IMR-90 (cell line): ENCODE measurements around the gene GLCE. TPM values are rescaled to one million over a fixed set of nuclear protein-coding genes. Genes with fewer than 3 reads are reported as not detected.

Source experiments
- ATAC-seq: fragments of 200-7000 bp; cut with Tn5 transposase; 2 replicates; pipeline ENCODE4 v1.9.1; 2020; ENCODE audit warnings: low read depth, mild to moderate bottlenecking, moderate library complexity
- BruUV-seq: library from RNA; stranded (reverse); fragments of 400-500 nt; replicated peaks from 2 replicates; lab custom pipeline; 2021; lab: Mats Ljungman, UMichigan
- CTCF ChIA-PET: fragments of 300-600 bp; formaldehyde crosslinking; extraction: SDS; loops from one replicate; lab custom pipeline; 2021; ENCODE audit warnings: antibody characterized with exemption; lab: Yijun Ruan, JAX
- POLR2A ChIA-PET: fragments of 300-600 bp; sonication (Branson Sonifier 250); formaldehyde crosslinking; loops from one replicate; lab custom pipeline; 2022; ENCODE audit warnings: antibody characterized with exemption; ENCODE audit not compliant: unreplicated experiment; lab: Charles Lee
- DNase-seq: peaks from one replicate; pipeline ENCODE4 v3.0.0; 2013
- H2AFZ ChIP-seq: replicated peaks from 2 replicates; pipeline ENCODE3; 2013; ENCODE audit warnings: low read length, mild to moderate bottlenecking; ENCODE audit not compliant: poor library complexity
- H2AK5ac ChIP-seq: 2 replicates; pipeline ENCODE4 v1.6.1; 2013; ENCODE audit warnings: low read depth, low read length, inconsistent platforms
- H2AK9ac ChIP-seq: replicated peaks from 2 replicates; pipeline ENCODE3; 2013; ENCODE audit warnings: mild to moderate bottlenecking, low read depth, low read length, moderate library complexity; ENCODE audit not compliant: poor library complexity
- H2BK120ac ChIP-seq: 2 replicates; pipeline ENCODE4 v1.6.1; 2013; ENCODE audit warnings: low read depth, low read length, inconsistent platforms
- H2BK15ac ChIP-seq: 3 replicates; pipeline ENCODE4 v1.6.1; 2013; ENCODE audit warnings: low read depth, low read length, inconsistent platforms
- H2BK20ac ChIP-seq: 2 replicates; pipeline ENCODE4 v1.6.1; 2013; ENCODE audit warnings: low read depth, mild to moderate bottlenecking, inconsistent platforms, low read length, moderate library complexity
- H2BK5ac ChIP-seq: 2 replicates; pipeline ENCODE4 v1.6.1; 2013; ENCODE audit warnings: mild to moderate bottlenecking, low read depth, low read length, inconsistent platforms; ENCODE audit not compliant: poor library complexity, severe bottlenecking
- H3K14ac ChIP-seq: replicated peaks from 2 replicates; pipeline ENCODE4 v1.6.1; 2013; ENCODE audit warnings: low read depth, low read length, inconsistent platforms
- H3K18ac ChIP-seq: 2 replicates; pipeline ENCODE4 v1.6.1; 2013; ENCODE audit warnings: low read depth, low read length, control low read depth
- H3K23ac ChIP-seq: 2 replicates; pipeline ENCODE4 v1.6.1; 2013; ENCODE audit warnings: low read depth, low read length, inconsistent platforms
- H3K27ac ChIP-seq: 2 replicates; pipeline ENCODE4 v1.5.1; 2013; ENCODE audit warnings: mild to moderate bottlenecking, control low read depth, low read length; ENCODE audit not compliant: insufficient read depth
- H3K27me3 ChIP-seq: 2 replicates; pipeline ENCODE4 v1.6.1; 2013; ENCODE audit warnings: low read length; ENCODE audit not compliant: control insufficient read depth, insufficient read depth
- H3K36me3 ChIP-seq: 2 replicates; pipeline ENCODE4 v1.6.1; 2013; ENCODE audit warnings: low read length, mixed read lengths; ENCODE audit not compliant: control insufficient read depth, insufficient read depth
- H3K4ac ChIP-seq: 2 replicates; pipeline ENCODE4 v1.6.1; 2013; ENCODE audit warnings: low read depth, low read length, inconsistent platforms
- H3K4me1 ChIP-seq: 2 replicates; pipeline ENCODE4 v1.6.1; 2013; ENCODE audit warnings: low read length, mixed read lengths; ENCODE audit not compliant: control insufficient read depth, insufficient read depth
- H3K4me2 ChIP-seq: 2 replicates; pipeline ENCODE4 v1.6.1; 2013; ENCODE audit warnings: low read depth, mild to moderate bottlenecking, control low read depth, low read length, moderate library complexity
- H3K4me3 ChIP-seq: 2 replicates; pipeline ENCODE4 v1.5.1; 2013; ENCODE audit warnings: low read depth, mild to moderate bottlenecking, control low read depth, low read length, moderate library complexity; ENCODE audit not compliant: insufficient read depth
- H3K56ac ChIP-seq: 2 replicates; pipeline ENCODE4 v1.6.1; 2013; ENCODE audit warnings: low read length, inconsistent platforms; ENCODE audit not compliant: insufficient read depth; ENCODE audit errors: extremely low read depth
- H3K79me1 ChIP-seq, 2 experiments: 2 replicates each; pipeline ENCODE4 v1.6.1; 2013; ENCODE audit warnings: low read length in 2 of 2, inconsistent platforms in 1 of 2, low read depth in 1 of 2
- H3K9ac ChIP-seq: 2 replicates; pipeline ENCODE4 v1.6.1; 2013; ENCODE audit warnings: low read depth, low read length, control low read depth
- H3K9me1 ChIP-seq: 2 replicates; pipeline ENCODE4 v1.6.1; 2013; ENCODE audit warnings: low read length, inconsistent platforms; ENCODE audit not compliant: insufficient read depth
- H3K9me3 ChIP-seq: 2 replicates; pipeline ENCODE4 v1.6.1; 2013; ENCODE audit warnings: low read length; ENCODE audit not compliant: control insufficient read depth, insufficient read depth
- H4K20me1 ChIP-seq: 2 replicates; pipeline ENCODE4 v1.6.1; 2013; ENCODE audit warnings: low read length, inconsistent platforms; ENCODE audit not compliant: insufficient read depth
- H4K5ac ChIP-seq: 2 replicates; pipeline ENCODE4 v1.6.1; 2013; ENCODE audit warnings: mild to moderate bottlenecking, low read depth, low read length, control low read depth
- H4K8ac ChIP-seq, 2 experiments: 2 replicates each; pipeline ENCODE4 v1.6.1; 2013; ENCODE audit warnings: low read depth in 2 of 2, low read length in 2 of 2, control low read depth in 1 of 2, inconsistent platforms in 1 of 2
- H4K91ac ChIP-seq: 2 replicates; pipeline ENCODE4 v1.6.1; 2013; ENCODE audit warnings: low read depth, low read length, inconsistent platforms; ENCODE audit not compliant: insufficient read depth
- BHLHE40 ChIP-seq: fragments of 150-350 bp; IDR thresholded peaks from 2 replicates; pipeline ENCODE4 v1.6.1; 2016; ENCODE audit warnings: mild to moderate bottlenecking, low read depth, low read length
- CEBPB ChIP-seq: IDR thresholded peaks from 2 replicates; pipeline ENCODE4 v1.6.1; 2012; ENCODE audit warnings: low read depth, low read length, improper control_type of control experiment
- CHD1 ChIP-seq: IDR thresholded peaks from 2 replicates; pipeline ENCODE4 v1.6.1; 2012; ENCODE audit warnings: low read depth, low read length, improper control_type of control experiment
- FOS ChIP-seq: fragments of 150-350 bp; IDR thresholded peaks from 2 replicates; pipeline ENCODE4 v1.6.1; 2016; ENCODE audit warnings: low read depth, low read length
- MAFK ChIP-seq: IDR thresholded peaks from 2 replicates; pipeline ENCODE4 v1.6.1; 2012; ENCODE audit warnings: low read depth, low read length, improper control_type of control experiment
- MAZ ChIP-seq: IDR thresholded peaks from 2 replicates; pipeline ENCODE4 v1.6.1; 2012; ENCODE audit warnings: low read depth, mild to moderate bottlenecking, low read length, improper control_type of control experiment, moderate library complexity, borderline replicate concordance
- MXI1 ChIP-seq: IDR thresholded peaks from 2 replicates; pipeline ENCODE4 v1.6.1; 2012; ENCODE audit warnings: low read depth, mild to moderate bottlenecking, low read length, moderate library complexity, borderline replicate concordance
- NFE2L2 ChIP-seq: fragments of 150-350 bp; IDR thresholded peaks from 2 replicates; pipeline ENCODE4 v1.6.1; 2016; ENCODE audit warnings: low read depth, mild to moderate bottlenecking, low read length
- POLR2A ChIP-seq: IDR thresholded peaks from 2 replicates; pipeline ENCODE4 v1.6.1; 2012; ENCODE audit warnings: mild to moderate bottlenecking, low read depth, low read length
- RAD21 ChIP-seq: IDR thresholded peaks from 2 replicates; pipeline ENCODE4 v1.6.1; 2012; ENCODE audit warnings: low read length, improper control_type of control experiment
- RCOR1 ChIP-seq: IDR thresholded peaks from 2 replicates; pipeline ENCODE4 v1.6.1; 2012; ENCODE audit warnings: mild to moderate bottlenecking, low read length, improper control_type of control experiment; ENCODE audit not compliant: insufficient replicate concordance
- RFX5 ChIP-seq: IDR thresholded peaks from 2 replicates; pipeline ENCODE4 v1.8.0; 2012; ENCODE audit warnings: low read depth, mild to moderate bottlenecking, low read length, moderate library complexity
- SMC3 ChIP-seq: fragments of 150-350 bp; IDR thresholded peaks from 2 replicates; pipeline ENCODE4 v1.6.1; 2016; ENCODE audit warnings: low read depth, mild to moderate bottlenecking, antibody characterized with exemption, low read length, moderate library complexity
- WGBS, 2 experiments: methylation state at CpG; one replicate each; pipeline versions ENCODE4 v1.1.5 to v1.1.7; 2013; ENCODE audit warnings: missing lambda C conversion rate in 2 of 2; ENCODE audit not compliant: insufficient read length in 1 of 2; ENCODE audit errors: extremely low coverage in 2 of 2; 5-methylcytosine and 5-hydroxymethylcytosine counted together
- dilution Hi-C: fragments of 300-500 bp; cut with HindIII; formaldehyde crosslinking; loops from one replicate; pipeline ENCODE4 v1.14.3; 2018; ENCODE audit warnings: low sequenced_read_pairs; ENCODE audit not compliant: unreplicated experiment
- in situ Hi-C: fragments of 300-500 bp; cut with MboI; formaldehyde crosslinking; loops from 3 replicates; pipeline ENCODE4 v1.14.3; 2019; ENCODE audit warnings: low sequenced_read_pairs, inconsistent platforms, mixed read lengths
- intact Hi-C: fragments of 100-400 bp; cut with micrococcal nuclease; formaldehyde crosslinking; loops from 2 replicates; pipeline ENCODE4 v1.10.0; 2022
- polyA plus RNA-seq, 3 experiments: library from polyadenylated mRNA; depleted of rRNA; stranded (reverse); fragments of >200 nt; gene quantifications; 2 replicates each; pipeline ENCODE4 v1.2.3, GENCODE V29; 2012; ENCODE audit warnings: low replicate concordance in 1 of 3
- total RNA-seq: library from RNA; depleted of rRNA; stranded (reverse); fragments of >200 nt; gene quantifications from 2 replicates; pipeline ENCODE4 v1.2.3, GENCODE V29; 2012
- TF ChIP-seq, protein P1 (sequence below): conservative IDR thresholded peaks from 2 replicates; pipeline ENCODE4 v1.5.1; 2012; ENCODE audit warnings: mild to moderate bottlenecking, low read depth, low read length, improper control_type of control experiment
- TF ChIP-seq, protein P2 (sequence below): fragments of 150-350 bp; IDR thresholded peaks from 2 replicates; pipeline ENCODE4 v1.6.1; 2016; ENCODE audit warnings: low read depth, mild to moderate bottlenecking, low read length, moderate library complexity, borderline replicate concordance
- TF ChIP-seq, protein P3 (sequence below): fragments of 150-350 bp; IDR thresholded peaks from 2 replicates; pipeline ENCODE4 v1.6.1; 2017; ENCODE audit warnings: mild to moderate bottlenecking, antibody characterized with exemption, low read length, low read depth

GLCE gene
- total and polyA plus RNA-seq, 2 of the 4 experiments (the other 2 are of a cell fraction), result 15.3 to 29.6 TPM

DNA sequence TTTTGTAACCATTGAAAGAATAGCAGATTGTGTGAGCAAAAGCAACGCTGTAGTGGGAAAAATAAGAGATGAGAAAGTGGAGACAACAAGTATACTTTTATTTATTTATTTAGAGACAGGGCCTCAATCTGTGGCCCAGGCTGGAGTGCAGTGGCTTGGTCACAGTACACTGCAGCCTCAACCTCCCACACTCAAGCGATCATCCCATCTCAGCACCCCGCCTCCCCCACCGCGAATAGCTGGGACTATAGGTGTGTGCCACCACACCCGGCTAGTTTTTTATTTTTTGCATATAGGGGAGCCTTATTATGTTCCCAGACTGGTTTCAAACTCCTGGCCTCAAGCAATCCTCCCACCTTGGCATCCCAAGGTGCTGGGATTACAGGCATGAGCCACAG, 1.6 kb upstream of the GLCE start:
- H3K9ac ChIP-seq, result no peak overlapping the region
- H2AK9ac ChIP-seq, result no peak overlapping the region
- H3K23ac ChIP-seq, result no peak overlapping the region
- peaks cover 3% of the 10 kb centered on the region for H3K4me1 ChIP-seq
- no peak overlapping the region for H2BK20ac ChIP-seq
- H3K27me3 ChIP-seq, result no peaks in the 10 kb centered on the region
- DNase-seq, result no peak
- H2BK5ac ChIP-seq, result no peak overlapping the region
- H3K4me3 ChIP-seq, result no peak overlapping the region
- ATAC-seq, result no peak
- H4K20me1 ChIP-seq, result no peaks in the 10 kb centered on the region
- H3K4me2 ChIP-seq, result no peak overlapping the region
- no peak overlapping the region for H4K91ac ChIP-seq
- no peak overlapping the region for H2BK120ac ChIP-seq
- no peaks in the 10 kb centered on the region for H3K9me3 ChIP-seq
- H2AFZ ChIP-seq, result no peak overlapping the region
- H4K5ac ChIP-seq, result no peak overlapping the region
- ChIA-PET POLR2A (interaction anchor here (0.6 kb wide), 1 partner anchor 36 kb away, joined by 4 read pairs; no protein-coding TSS in a partner anchor), CTCF (interaction anchor here (0.6 kb wide), 1 partner anchor 1354 kb away, joined by 3 read pairs; no protein-coding TSS in a partner anchor)
- no peak overlapping the region for H3K56ac ChIP-seq
- peaks cover 4 to 27% of the 10 kb centered on the region in 2 experiments; a peak in 3 of 4 replicates for H3K79me1 ChIP-seq
- no peak overlapping the region for H3K27ac ChIP-seq
- intact Hi-C loops (no loop called here), dilution Hi-C loops (no loop called here), in situ Hi-C loops (no loop called here)
- H4K8ac ChIP-seq, result no peak overlapping the region
- no peaks in the 10 kb centered on the region for H3K36me3 ChIP-seq
- WGBS, 2 experiments, result no CpG with 5 or more reads among the region's 6 CpGs
- H3K18ac ChIP-seq, result no peak overlapping the region
- no peak overlapping the region for H3K14ac ChIP-seq
- H2BK15ac ChIP-seq, result no peak overlapping the region
- H3K4ac ChIP-seq, result no peak overlapping the region
- BruUV-seq, result no TSS peak
- TF ChIP-seq MXI1, result no peak
- no peak for TF ChIP-seq BHLHE40
- TF ChIP-seq RAD21, result no peak
- TF ChIP-seq, protein P1, sequence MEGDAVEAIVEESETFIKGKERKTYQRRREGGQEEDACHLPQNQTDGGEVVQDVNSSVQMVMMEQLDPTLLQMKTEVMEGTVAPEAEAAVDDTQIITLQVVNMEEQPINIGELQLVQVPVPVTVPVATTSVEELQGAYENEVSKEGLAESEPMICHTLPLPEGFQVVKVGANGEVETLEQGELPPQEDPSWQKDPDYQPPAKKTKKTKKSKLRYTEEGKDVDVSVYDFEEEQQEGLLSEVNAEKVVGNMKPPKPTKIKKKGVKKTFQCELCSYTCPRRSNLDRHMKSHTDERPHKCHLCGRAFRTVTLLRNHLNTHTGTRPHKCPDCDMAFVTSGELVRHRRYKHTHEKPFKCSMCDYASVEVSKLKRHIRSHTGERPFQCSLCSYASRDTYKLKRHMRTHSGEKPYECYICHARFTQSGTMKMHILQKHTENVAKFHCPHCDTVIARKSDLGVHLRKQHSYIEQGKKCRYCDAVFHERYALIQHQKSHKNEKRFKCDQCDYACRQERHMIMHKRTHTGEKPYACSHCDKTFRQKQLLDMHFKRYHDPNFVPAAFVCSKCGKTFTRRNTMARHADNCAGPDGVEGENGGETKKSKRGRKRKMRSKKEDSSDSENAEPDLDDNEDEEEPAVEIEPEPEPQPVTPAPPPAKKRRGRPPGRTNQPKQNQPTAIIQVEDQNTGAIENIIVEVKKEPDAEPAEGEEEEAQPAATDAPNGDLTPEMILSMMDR, result no peak
- TF ChIP-seq, protein P2, sequence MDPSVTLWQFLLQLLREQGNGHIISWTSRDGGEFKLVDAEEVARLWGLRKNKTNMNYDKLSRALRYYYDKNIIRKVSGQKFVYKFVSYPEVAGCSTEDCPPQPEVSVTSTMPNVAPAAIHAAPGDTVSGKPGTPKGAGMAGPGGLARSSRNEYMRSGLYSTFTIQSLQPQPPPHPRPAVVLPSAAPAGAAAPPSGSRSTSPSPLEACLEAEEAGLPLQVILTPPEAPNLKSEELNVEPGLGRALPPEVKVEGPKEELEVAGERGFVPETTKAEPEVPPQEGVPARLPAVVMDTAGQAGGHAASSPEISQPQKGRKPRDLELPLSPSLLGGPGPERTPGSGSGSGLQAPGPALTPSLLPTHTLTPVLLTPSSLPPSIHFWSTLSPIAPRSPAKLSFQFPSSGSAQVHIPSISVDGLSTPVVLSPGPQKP, result no peak
- no peak for TF ChIP-seq SMC3
- no peak for TF ChIP-seq CEBPB
- TF ChIP-seq MAFK, result no peak
- no peak for TF ChIP-seq POLR2A
- no peak for TF ChIP-seq RCOR1
- TF ChIP-seq, protein P3, sequence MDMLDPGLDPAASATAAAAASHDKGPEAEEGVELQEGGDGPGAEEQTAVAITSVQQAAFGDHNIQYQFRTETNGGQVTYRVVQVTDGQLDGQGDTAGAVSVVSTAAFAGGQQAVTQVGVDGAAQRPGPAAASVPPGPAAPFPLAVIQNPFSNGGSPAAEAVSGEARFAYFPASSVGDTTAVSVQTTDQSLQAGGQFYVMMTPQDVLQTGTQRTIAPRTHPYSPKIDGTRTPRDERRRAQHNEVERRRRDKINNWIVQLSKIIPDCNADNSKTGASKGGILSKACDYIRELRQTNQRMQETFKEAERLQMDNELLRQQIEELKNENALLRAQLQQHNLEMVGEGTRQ, result no peak
- TF ChIP-seq RFX5, result no peak
- no peak for TF ChIP-seq NFE2L2
- TF ChIP-seq FOS, result no peak
- no peak for TF ChIP-seq MAZ
- no peak for TF ChIP-seq CHD1
- H2AK5ac ChIP-seq, result no peak overlapping the region
- peaks cover 3% of the 10 kb centered on the region; the same call in 1 of the 2 replicates for H3K9me1 ChIP-seq
